Epithelial cell of proximal tubule (primary cell): ENCODE measurements around the gene INPP5A. TPM values are rescaled to one million over a fixed set of nuclear protein-coding genes. Genes with fewer than 3 reads are reported as not detected.

ENCODE experiments used
- DNase-seq: peaks from one replicate; pipeline ENCODE4 v3.0.0-alpha.2; 2011; ENCODE audit warnings: low read depth
- H3K4me3 ChIP-seq: 2 replicates; pipeline ENCODE4 v1.5.1; 2011; ENCODE audit warnings: low read depth, mild to moderate bottlenecking, low read length
- total RNA-seq: library from RNA; depleted of rRNA; stranded (reverse); fragments of >200 nt; gene quantifications from 2 replicates; pipeline ENCODE4 v1.2.3, GENCODE V29; 2015
- TF ChIP-seq, protein P1 (sequence below): conservative IDR thresholded peaks from 2 replicates; pipeline ENCODE4 v1.5.1; 2012; ENCODE audit warnings: low read depth, mild to moderate bottlenecking, low read length

Gene INPP5A
- total RNA-seq, 1 donor from 2014 or later: 30.4 TPM

DNA sequence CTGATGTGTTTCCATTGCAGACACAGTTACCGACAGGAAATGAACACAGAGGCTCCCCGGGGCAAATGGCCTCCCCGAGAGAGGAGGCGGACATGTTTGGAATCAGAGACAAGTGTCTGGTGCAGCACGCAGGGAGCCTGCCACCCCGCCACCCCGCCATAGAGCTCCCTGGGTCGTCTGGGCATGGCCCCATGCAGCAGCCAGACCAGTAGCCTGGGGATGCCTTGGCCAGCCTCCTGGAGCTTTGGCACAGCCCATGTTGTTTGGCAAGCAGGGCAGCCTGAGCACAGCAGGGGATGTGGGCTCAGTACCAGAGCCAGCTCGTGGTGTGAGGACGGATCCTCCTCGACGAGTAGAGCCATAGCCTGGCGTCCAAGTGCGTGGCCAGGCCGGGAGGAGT is 167.6 kb downstream of the INPP5A start:
- TF ChIP-seq, protein P1, sequence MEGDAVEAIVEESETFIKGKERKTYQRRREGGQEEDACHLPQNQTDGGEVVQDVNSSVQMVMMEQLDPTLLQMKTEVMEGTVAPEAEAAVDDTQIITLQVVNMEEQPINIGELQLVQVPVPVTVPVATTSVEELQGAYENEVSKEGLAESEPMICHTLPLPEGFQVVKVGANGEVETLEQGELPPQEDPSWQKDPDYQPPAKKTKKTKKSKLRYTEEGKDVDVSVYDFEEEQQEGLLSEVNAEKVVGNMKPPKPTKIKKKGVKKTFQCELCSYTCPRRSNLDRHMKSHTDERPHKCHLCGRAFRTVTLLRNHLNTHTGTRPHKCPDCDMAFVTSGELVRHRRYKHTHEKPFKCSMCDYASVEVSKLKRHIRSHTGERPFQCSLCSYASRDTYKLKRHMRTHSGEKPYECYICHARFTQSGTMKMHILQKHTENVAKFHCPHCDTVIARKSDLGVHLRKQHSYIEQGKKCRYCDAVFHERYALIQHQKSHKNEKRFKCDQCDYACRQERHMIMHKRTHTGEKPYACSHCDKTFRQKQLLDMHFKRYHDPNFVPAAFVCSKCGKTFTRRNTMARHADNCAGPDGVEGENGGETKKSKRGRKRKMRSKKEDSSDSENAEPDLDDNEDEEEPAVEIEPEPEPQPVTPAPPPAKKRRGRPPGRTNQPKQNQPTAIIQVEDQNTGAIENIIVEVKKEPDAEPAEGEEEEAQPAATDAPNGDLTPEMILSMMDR: no peak
- H3K4me3 ChIP-seq: no peak overlapping the region
- DNase-seq: no peak

DNA sequence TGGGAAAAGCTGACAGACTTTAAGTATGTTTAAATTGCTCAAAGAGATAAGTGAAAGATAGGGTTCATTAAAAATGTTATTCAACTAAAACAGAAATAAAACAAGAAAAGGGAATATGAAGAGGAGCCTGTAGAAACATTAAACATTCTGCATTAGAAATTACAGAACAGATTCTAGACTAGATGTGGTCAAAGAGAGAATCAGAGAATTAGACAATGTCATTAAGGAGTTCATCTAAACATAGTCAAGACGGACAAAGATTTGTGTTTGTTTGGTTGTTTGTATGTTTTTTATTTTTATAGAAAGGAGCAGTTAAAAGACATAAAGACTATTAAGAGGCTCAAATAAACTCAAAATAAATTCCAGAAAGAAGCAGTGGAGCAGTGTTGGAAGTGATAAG is 168.4 kb downstream of the INPP5A start:
- TF ChIP-seq, protein P1: no peak
- no peak for DNase-seq
- no peak overlapping the region for H3K4me3 ChIP-seq

DNA sequence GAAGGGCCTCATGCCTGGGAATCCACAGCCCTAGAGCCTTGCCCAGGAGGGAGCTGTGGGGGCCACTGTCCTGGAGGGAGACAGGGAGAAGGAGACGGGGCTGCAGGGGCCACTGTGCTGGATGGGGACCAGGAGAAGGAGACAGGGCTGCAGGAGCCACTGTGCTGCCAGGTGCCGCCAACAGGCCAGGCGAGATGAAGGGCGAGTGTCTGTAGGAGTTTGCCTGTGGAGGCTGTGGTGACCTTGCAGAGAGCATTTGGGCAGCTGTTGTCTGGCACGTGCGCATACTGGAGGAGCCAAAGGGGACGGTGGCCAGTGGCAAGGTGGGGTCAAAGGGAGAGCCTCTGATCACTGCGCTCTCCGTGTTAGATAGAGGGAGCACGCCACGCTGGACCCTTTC is 169.1 kb downstream of the INPP5A start:
- DNase-seq: no peak
- no peak overlapping the region for H3K4me3 ChIP-seq
- TF ChIP-seq, protein P1: no peak

DNA sequence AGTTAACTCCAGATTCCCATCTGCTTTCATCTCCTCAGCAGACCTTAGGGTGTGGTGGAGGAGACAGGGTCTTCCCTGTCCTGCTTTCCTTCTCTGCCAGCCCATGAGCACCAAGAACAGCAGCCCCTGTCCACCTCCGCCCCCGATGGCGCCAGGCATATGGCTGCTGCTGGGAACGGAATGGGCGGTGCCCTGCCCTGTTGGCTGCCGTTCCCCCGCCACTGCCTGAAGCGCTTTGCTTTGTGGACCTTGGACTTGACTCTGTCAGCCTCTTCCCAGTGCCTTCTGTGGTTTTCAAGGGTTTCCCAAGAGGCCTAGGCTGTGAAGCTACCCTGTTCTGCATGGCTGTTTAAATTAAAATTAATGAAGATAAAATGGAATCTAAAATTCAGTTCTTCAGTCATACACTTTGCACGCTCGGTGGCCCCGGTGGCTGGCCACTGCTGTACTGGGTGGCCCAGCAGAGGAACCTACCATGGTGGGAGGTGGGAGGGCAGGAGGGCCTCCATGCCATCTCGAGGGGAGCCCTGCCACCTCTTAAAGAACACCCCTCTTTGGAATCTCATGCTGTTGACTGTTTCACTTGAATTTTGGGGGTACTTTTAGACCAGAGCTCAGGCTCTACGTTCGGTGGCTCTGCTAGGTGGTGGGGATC is 169.7 kb downstream of the INPP5A start:
- TF ChIP-seq, protein P1: no peak
- no peak for DNase-seq
- no peak overlapping the region for H3K4me3 ChIP-seq

DNA sequence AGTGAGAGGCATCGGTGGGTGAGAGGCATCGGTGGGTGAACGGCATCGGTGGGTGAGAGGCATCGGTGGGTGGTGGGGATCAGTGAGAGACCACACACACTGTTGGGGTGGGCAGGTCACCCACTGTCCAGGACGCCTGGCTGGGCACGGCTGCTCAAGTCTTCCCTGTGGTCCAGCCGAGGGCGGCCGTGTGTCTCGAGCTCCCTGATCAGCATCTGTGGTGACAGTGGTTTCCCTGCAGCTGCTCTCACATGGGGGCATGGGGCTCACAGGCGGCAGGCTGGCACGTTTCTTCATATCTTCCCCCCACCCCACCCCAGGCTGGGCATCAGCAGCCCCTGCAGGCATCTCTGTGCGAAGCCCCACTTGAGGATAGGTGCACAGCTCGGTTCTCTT is 170.2 kb downstream of the INPP5A start:
- TF ChIP-seq, protein P1: no peak
- no peak overlapping the region for H3K4me3 ChIP-seq
- no peak for DNase-seq

DNA sequence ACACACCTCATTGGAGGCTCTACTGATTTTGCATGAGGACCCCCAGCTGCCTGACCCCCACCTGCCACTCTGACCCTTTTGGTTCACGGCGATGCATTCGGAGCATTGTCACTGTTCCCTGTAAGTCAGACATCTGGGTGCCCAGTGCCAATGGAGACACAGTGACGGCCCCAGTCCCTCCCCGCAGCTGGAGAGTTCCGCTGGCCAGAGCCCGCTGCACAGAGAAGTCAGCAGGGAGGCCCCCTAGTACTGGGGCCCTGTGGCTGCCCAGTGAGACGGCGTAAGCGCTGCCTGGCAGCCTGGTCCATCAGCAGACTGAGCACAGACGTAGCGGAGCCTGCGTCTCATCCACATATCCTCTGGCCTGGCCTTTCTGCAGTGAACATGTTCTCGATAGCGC is 170.9 kb downstream of the INPP5A start:
- no peak for DNase-seq
- TF ChIP-seq, protein P1: no peak
- no peak overlapping the region for H3K4me3 ChIP-seq

DNA sequence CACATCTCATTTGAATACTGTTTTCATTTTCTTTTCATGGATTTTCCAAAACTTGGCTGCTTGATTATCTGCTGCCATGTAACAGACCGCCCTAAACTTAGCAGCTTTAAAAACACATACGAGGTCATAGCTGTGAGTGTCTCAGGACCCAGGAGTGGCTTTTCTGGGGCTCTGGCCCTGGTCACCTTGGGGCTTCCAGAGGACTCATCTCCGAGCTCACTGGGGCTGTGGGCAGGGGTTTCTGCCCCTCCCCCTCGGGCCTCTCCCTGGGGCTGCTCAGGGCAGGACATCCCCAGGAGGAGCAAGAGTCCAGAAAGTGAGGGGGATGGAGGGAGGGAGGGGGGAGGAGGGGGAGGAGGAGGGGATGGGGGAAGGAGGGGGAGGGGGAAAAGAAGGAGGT is 171.3 kb downstream of the INPP5A start:
- no peak overlapping the region for H3K4me3 ChIP-seq
- TF ChIP-seq, protein P1: no peak
- DNase-seq: no peak
